ENCODE results near the gene ANKRD63. TPM values are rescaled to one million over a fixed set of nuclear protein-coding genes. Genes with fewer than 3 reads are reported as not detected.

The ANKRD63 gene
- total and polyA plus RNA-seq, 9 donors = 0.27 TPM; not detected in 8

DNA sequence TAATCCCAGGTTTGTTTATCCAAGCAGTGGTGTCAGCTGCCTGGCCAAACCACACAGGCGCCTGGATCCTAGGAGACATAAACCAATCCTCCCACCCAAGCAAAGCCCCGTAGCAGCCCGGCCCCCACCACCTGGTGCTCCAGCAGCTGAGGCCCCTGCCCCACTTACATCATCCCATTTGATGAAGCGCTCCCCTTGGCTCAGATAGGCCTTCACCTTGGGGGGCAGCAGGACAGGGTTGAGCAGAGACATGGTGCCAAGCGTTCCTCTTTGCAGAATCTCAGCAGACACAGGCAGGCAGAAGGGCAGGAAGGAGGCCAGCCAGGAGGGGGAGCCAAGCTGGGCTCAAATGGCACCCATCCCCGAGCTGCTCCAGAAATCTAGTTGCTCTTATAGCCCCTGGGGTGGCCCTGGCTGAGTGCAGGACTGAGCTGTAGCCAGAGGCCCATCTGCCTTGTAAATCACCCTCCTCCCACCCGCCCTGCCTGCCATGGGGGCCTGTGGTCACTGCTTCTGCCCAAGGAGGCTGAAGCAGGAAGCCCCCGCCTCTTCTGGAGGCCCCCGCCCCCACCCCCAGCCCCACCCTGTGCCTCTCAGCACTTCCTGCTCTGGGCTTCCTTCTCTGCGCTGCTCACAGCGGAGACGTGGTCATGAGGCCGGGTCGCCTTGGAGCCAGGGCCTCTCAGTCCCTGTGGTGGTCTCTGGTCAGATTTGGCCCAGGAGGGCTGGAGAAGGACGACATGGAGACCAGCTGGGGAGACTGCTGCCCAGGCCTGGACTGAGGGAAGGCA lies 24.8 kb upstream of the ANKRD63 start, which contains the start of gene PLCB2:
Gene PLCB2 (minus strand): TSS at position 515 of the 791 bp plus-strand sequence. CDS start 263 bp downstream, at position 252.
- 52 to 67% (median 53%) methylated on average over 14 to 15 of the region's 15 CpGs for WGBS, 3 donors
- TF ChIP-seq, protein P1, sequence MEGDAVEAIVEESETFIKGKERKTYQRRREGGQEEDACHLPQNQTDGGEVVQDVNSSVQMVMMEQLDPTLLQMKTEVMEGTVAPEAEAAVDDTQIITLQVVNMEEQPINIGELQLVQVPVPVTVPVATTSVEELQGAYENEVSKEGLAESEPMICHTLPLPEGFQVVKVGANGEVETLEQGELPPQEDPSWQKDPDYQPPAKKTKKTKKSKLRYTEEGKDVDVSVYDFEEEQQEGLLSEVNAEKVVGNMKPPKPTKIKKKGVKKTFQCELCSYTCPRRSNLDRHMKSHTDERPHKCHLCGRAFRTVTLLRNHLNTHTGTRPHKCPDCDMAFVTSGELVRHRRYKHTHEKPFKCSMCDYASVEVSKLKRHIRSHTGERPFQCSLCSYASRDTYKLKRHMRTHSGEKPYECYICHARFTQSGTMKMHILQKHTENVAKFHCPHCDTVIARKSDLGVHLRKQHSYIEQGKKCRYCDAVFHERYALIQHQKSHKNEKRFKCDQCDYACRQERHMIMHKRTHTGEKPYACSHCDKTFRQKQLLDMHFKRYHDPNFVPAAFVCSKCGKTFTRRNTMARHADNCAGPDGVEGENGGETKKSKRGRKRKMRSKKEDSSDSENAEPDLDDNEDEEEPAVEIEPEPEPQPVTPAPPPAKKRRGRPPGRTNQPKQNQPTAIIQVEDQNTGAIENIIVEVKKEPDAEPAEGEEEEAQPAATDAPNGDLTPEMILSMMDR (IDR thresholded peaks at IDR 0.05) = no peak
- no peak for TF ChIP-seq POLR2A (IDR thresholded peaks at IDR 0.05)
- no peak for TF ChIP-seq EP300 (IDR thresholded peaks at IDR 0.05)
- H3K27ac ChIP-seq = no peak within 1 kb of the TSS
- no peaks in the 10 kb centered on the region for H3K9me3 ChIP-seq
- H3K4me3 ChIP-seq = no peak within 1 kb of the TSS
- H3K36me3 ChIP-seq = no peaks in the 10 kb centered on the region
- H3K4me1 ChIP-seq (ENCODE audit: insufficient read depth) = no peaks in the 10 kb centered on the region
- intact Hi-C loops (cut with DNase I) = no loop called here
- H3K27me3 ChIP-seq = no peaks in the 10 kb centered on the region
- DNase-seq = no peak

DNA sequence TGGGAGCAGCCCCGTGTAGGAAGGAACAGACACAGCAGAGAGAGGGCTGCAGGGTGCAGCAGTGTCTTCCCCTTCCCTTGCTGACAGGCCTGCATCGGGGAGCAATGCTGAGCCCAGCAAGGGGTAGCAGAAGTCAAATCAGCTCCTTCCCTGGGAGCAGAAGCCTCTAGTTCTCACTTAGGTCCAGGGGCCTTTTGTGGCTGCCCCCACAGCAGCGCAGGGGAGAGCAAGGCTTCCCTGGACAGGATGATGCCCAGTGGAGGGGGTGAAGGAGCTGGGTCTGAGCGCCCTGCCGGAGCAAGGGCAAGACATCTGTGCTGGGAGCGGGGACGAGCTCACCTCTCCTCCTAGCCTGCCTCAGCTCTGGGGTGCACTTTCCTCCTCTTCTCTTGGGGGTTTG lies 24.0 kb upstream of the ANKRD63 start:
- no peaks in the 10 kb centered on the region for H3K27me3 ChIP-seq
- intact Hi-C loops (cut with DNase I) = no loop called here
- TF ChIP-seq EP300 (IDR thresholded peaks at IDR 0.05) = no peak
- no peaks in the 10 kb centered on the region for H3K36me3 ChIP-seq
- no peak overlapping the region for H3K4me3 ChIP-seq
- H3K27ac ChIP-seq = no peak overlapping the region
- DNase-seq = no peak
- 75 to 85% (median 77%) methylated on average over 7 of the region's 7 CpGs for WGBS, 3 donors
- no peaks in the 10 kb centered on the region for H3K9me3 ChIP-seq
- no peaks in the 10 kb centered on the region for H3K4me1 ChIP-seq (ENCODE audit: insufficient read depth)

DNA sequence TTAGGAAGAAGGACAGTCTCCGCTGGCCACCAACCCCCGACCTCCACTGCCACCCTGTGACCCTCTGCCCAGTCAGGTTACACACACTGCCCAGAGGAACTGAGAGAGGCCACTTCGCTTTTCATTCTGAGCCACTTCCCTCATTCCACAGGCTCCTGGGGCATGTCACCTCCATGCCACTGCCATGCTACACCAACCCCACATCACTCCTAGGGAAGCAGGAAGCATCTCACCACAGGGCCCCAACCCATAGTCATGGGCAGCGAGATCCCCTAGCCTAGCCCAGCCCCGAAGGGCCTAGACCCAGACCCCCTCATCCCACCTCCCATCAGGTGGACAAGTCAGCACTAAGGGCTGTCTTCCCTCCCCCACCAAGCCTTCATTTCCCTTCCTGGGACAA lies 23.5 kb upstream of the ANKRD63 start:
- 94 to 100% (median 97%) methylated on average over 5 of the region's 5 CpGs for WGBS, 3 donors
- no peak for DNase-seq

DNA sequence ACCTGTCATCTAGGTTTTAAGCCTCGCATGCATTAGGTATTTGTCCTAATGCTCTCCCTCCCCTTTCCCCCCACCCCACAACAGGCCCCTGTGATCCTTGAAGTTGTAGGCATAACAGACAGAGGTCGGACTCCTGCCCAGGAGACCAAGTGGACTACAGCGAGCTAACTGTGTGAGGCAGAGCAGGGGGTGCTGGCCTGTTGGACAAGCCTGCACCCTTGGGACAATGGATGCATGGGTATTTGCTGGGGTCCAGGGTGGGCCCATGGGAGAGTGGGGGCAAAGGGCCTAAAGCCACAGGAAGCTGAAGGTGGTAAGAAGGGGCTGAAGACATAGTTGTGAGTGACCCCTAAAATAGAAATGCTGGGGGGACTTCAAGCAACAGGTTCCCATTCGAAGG lies 22.4 kb upstream of the ANKRD63 start:
- H3K4me3 ChIP-seq = no peak overlapping the region
- no peaks in the 10 kb centered on the region for H3K9me3 ChIP-seq
- no peak overlapping the region for H3K27ac ChIP-seq
- no peaks in the 10 kb centered on the region for H3K27me3 ChIP-seq
- no peaks in the 10 kb centered on the region for H3K36me3 ChIP-seq
- intact Hi-C loops (cut with DNase I) = no loop called here
- TF ChIP-seq, protein P1 (IDR thresholded peaks at IDR 0.05) = no peak
- no peak for TF ChIP-seq POLR2A (IDR thresholded peaks at IDR 0.05)
- TF ChIP-seq EP300 (IDR thresholded peaks at IDR 0.05) = no peak
- no peaks in the 10 kb centered on the region for H3K4me1 ChIP-seq (ENCODE audit: insufficient read depth)
- WGBS, 3 donors = 89 to 92% (median 89%) methylated on average over 4 of the region's 4 CpGs
- no peak for DNase-seq

More for the DNA sequence above, 23.5 kb upstream of the ANKRD63 start:
- H3K27ac ChIP-seq = no peak overlapping the region
- no peak overlapping the region for H3K4me3 ChIP-seq
- TF ChIP-seq POLR2A (IDR thresholded peaks at IDR 0.05) = no peak
- no peaks in the 10 kb centered on the region for H3K4me1 ChIP-seq (ENCODE audit: insufficient read depth)
- H3K27me3 ChIP-seq = no peaks in the 10 kb centered on the region
- H3K36me3 ChIP-seq = no peaks in the 10 kb centered on the region
- H3K9me3 ChIP-seq = no peaks in the 10 kb centered on the region
- intact Hi-C loops (cut with DNase I) = no loop called here

DNA sequence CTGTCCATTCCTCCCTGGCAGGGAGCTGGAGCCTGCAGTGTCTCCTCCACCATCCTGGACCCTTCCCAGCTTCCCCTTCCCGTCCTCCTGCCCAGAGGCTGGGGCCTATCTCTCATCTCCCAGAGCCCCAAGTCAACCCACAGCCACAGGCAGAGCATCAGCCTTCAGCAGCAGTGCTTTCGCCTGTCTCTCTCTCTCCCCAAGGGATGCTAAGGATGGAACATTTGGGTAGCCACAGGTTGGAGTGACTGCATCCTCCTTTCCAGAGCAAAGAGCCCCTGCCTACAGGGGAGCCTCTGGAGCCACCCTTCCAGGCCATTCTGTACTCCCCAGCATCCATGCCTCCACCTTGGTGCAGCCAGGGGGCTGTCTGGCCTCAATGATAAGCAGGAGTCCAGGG lies 20.7 kb upstream of the ANKRD63 start:
- H3K4me1 ChIP-seq (ENCODE audit: insufficient read depth) = no peaks in the 10 kb centered on the region
- DNase-seq = no peak
- H3K36me3 ChIP-seq = no peaks in the 10 kb centered on the region
- H3K4me3 ChIP-seq = no peak overlapping the region
- H3K9me3 ChIP-seq = no peaks in the 10 kb centered on the region
- intact Hi-C loops (cut with DNase I) = no loop called here
- 89 to 92% (median 92%) methylated on average over 2 of the region's 2 CpGs for WGBS, 3 donors
- no peak overlapping the region for H3K27ac ChIP-seq
- TF ChIP-seq EP300 (IDR thresholded peaks at IDR 0.05) (no peak), POLR2A (IDR thresholded peaks at IDR 0.05) (no peak)
- TF ChIP-seq, protein P1 (IDR thresholded peaks at IDR 0.05) = no peak
- H3K27me3 ChIP-seq = no peaks in the 10 kb centered on the region

Data from ovary (tissue), 9 donors.